IPS DF 6.9 (cell line): ENCODE measurements around the gene PRLR.
"Not testable (repeated sequence)": the region's sequence is repeated elsewhere in the genome, so short reads cannot be mapped to it uniquely, and the experiment has no call there.

ENCODE experiments used
- DNase-seq: peaks from one replicate; pipeline ENCODE4 v3.0.0-alpha.2; 2013; ENCODE audit warnings: low read depth, low spot score
- H3K27ac ChIP-seq: one replicate; pipeline ENCODE4 v1.5.1; 2013; ENCODE audit warnings: low read length, control low read depth
- H3K27me3 ChIP-seq: 2 replicates; pipeline ENCODE4 v1.6.1; 2013; ENCODE audit warnings: mild to moderate bottlenecking, low read length; ENCODE audit not compliant: control insufficient read depth, insufficient read depth
- H3K36me3 ChIP-seq: 2 replicates; pipeline ENCODE4 v1.6.1; 2013; ENCODE audit warnings: low read length; ENCODE audit not compliant: control insufficient read depth, insufficient read depth
- H3K4me1 ChIP-seq: 2 replicates; pipeline ENCODE4 v1.6.1; 2013; ENCODE audit warnings: low read length; ENCODE audit not compliant: control insufficient read depth, insufficient read depth
- H3K4me3 ChIP-seq: 2 replicates; pipeline ENCODE4 v1.5.1; 2013; ENCODE audit warnings: mild to moderate bottlenecking, low read length
- H3K9me3 ChIP-seq: 2 replicates; pipeline ENCODE4 v1.6.1; 2013; ENCODE audit warnings: low read length, inconsistent platforms; ENCODE audit not compliant: control insufficient read depth, insufficient read depth
- WGBS: extraction: QIAGEN DNeasy Blood & Tissue Kit; methylation state at CpG from one replicate; pipeline ENCODE4 v1.1.7; 2013; ENCODE audit warnings: mixed read lengths, missing lambda C conversion rate; ENCODE audit not compliant: insufficient read length, insufficient coverage; 5-methylcytosine and 5-hydroxymethylcytosine counted together

The PRLR gene

GRCh38 chr5:35044649-35045048 is 185.6 kb downstream of the PRLR start:
- WGBS = no CpG with 5 or more reads among the region's 4 CpGs

DNA sequence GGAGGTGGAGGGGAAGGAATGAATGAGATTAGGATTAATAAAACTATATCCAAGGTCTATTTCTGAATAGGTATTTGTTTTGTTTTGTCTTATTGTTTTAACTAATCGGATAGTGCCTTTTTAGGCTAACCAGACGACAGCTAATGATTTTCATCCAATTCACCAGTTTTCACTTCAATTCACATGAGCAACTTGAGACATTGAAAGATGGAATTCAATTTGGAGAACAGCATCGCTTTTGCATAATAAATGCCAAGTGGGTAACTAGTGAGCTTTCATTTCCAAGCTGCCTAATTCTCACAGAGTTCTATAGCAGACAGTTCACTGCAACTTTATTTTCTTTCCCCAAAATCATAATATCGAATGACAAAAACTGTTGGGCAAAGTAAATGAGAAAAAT is 187.5 kb downstream of the PRLR start:
- H3K36me3 ChIP-seq = no peaks in the 10 kb centered on the region
- H3K4me3 ChIP-seq = no peak overlapping the region
- no peaks in the 10 kb centered on the region for H3K9me3 ChIP-seq
- H3K27me3 ChIP-seq = no peaks in the 10 kb centered on the region
- DNase-seq = no peak
- H3K4me1 ChIP-seq = no peaks in the 10 kb centered on the region
- no peak overlapping the region for H3K27ac ChIP-seq
- WGBS = no CpG with 5 or more reads among the region's 4 CpGs

More at GRCh38 chr5:35044649-35045048, 185.6 kb downstream of the PRLR start:
- H3K9me3 ChIP-seq = no peaks in the 10 kb centered on the region
- no peak for DNase-seq
- H3K4me1 ChIP-seq = no peaks in the 10 kb centered on the region
- no peaks in the 10 kb centered on the region for H3K36me3 ChIP-seq
- no peak overlapping the region for H3K4me3 ChIP-seq
- no peak overlapping the region for H3K27ac ChIP-seq
- H3K27me3 ChIP-seq = no peaks in the 10 kb centered on the region

DNA sequence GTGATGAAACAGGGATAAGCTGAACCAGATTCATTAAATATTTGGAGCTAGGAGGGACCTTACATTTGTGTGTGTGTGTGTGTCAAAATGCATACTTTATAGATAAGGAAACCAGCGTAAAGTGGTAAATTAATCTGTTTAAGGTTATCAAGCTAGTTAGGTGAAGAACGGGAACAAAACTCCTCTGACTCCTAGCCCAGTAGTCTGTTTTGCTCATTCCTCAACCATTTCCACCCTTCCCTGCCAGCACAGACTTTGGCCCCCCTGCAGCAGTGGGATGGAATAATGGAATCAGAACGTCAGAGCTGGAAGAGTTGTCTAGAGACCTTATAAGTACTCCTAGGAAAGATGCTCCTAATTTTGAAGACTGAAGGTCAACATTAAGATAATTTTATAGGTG is 189.0 kb downstream of the PRLR start:
- Histone ChIP-seq H3K9me3 (no peaks in the 10 kb centered on the region), H3K4me3 (no peak overlapping the region), H3K27ac (no peak overlapping the region), H3K36me3 (no peaks in the 10 kb centered on the region), H3K4me1 (peaks cover 2% of the 10 kb centered on the region; the same call in 1 of the 2 replicates), H3K27me3 (no peaks in the 10 kb centered on the region)
- WGBS = no CpG with 5 or more reads among the region's 3 CpGs
- no peak for DNase-seq

- no CpG with 5 or more reads among the region's 2 CpGs for WGBS
- H3K27ac ChIP-seq = no peak overlapping the region
- no peaks in the 10 kb centered on the region for H3K36me3 ChIP-seq
- H3K27me3 ChIP-seq = no peaks in the 10 kb centered on the region
- H3K4me1 ChIP-seq = peaks cover 2% of the 10 kb centered on the region; the same call in 1 of the 2 replicates
- DNase-seq = no peak
- no peak overlapping the region for H3K4me3 ChIP-seq
- no peaks in the 10 kb centered on the region for H3K9me3 ChIP-seq
Measured at GRCh38 chr5:35038891-35039290, 191.4 kb downstream of the PRLR start.

DNA sequence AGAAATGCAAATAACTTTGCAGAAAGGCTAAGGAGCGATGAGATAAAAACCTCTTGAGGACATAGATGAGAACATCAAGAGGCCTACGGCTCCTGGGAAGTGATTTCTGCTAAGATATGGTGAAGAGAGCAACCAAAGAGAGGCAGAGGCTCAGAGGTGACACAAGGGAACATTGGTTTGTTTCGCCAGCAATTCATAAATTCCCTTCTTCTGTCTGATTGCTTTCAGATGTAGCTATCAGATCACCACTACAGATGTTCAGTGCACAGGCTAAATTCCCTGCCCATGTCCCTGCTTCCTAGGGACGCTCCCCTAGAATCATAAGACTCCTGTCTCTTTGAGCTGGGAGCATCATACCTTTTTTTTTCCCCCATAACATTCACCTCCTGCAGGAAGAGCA is 193.8 kb downstream of the PRLR start:
- no peak overlapping the region for H3K4me3 ChIP-seq
- WGBS = no CpG with 5 or more reads among the region's 4 CpGs
- no peaks in the 10 kb centered on the region for H3K27me3 ChIP-seq
- H3K27ac ChIP-seq = no peak overlapping the region
- DNase-seq = no peak
- H3K36me3 ChIP-seq = no peaks in the 10 kb centered on the region
- peaks cover 2% of the 10 kb centered on the region; the same call in 1 of the 2 replicates for H3K4me1 ChIP-seq
- no peaks in the 10 kb centered on the region for H3K9me3 ChIP-seq

DNA sequence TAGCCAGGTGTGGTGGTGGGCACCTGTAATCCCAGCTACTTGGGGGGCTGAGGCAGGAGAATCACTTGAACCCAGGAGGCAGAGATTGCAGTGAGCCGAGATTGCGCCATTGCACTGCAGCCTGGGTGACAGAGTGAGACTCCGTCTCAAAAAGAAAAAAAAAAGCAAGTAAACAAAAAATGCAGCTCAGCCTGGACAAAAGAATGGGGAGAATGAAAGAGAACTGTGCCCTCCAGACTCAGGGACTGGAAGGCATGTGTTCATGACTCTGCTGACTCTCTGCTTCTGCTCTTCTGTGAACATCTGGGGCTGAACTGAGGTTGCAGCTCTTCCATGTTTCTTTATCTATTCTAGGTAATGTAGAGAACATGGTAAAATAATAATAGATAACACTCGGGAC is 194.4 kb downstream of the PRLR start:
- H3K27me3 ChIP-seq, H3K9me3 ChIP-seq, H3K36me3 ChIP-seq, H3K4me3 ChIP-seq, H3K4me1 ChIP-seq, H3K27ac ChIP-seq, DNase-seq: not testable (repeated sequence)
- no CpG with 5 or more reads among the region's 4 CpGs for whole genome bisulfite sequencing

- no peaks in the 10 kb centered on the region for H3K27me3 ChIP-seq
- no peaks in the 10 kb centered on the region for H3K36me3 ChIP-seq
- WGBS = no CpG with 5 or more reads among the region's 3 CpGs
- no peaks in the 10 kb centered on the region for H3K9me3 ChIP-seq
- peaks cover 2% of the 10 kb centered on the region; the same call in 1 of the 2 replicates for H3K4me1 ChIP-seq
- no peak overlapping the region for H3K4me3 ChIP-seq
- DNase-seq = no peak
- no peak overlapping the region for H3K27ac ChIP-seq
Measured at GRCh38 chr5:35035271-35035670, 195.0 kb downstream of the PRLR start.

- Histone ChIP-seq H3K27ac (no peak overlapping the region), H3K4me3 (no peak overlapping the region), H3K36me3 (no peaks in the 10 kb centered on the region), H3K9me3 (no peaks in the 10 kb centered on the region), H3K4me1 (peaks cover 2% of the 10 kb centered on the region; the same call in 1 of the 2 replicates), H3K27me3 (no peaks in the 10 kb centered on the region)
- DNase-seq = no peak
- no CpG with 5 or more reads among the region's 6 CpGs for WGBS
Measured at GRCh38 chr5:35032356-35032755, 197.9 kb downstream of the PRLR start.

DNA sequence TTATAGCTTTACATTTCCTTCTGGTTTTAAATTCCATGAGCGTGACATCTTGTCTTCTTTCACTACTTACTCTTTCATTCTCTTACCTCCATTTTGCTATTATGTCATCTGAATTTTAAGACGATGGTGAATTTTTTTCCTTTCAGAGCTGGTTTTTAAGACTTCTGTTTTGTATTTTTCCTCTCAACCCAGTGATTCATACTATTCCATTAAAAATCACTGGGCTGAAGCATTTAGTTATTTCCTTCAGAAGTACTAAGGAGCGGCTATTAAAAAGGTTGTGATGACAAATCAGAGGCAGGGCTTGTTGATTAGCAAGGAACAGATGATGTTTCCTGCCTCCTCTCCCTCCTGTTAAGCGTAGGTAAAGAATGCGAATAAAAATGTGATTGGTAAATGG is 199.0 kb downstream of the PRLR start:
- DNase-seq = no peak
- WGBS = no CpG with 5 or more reads among the region's 5 CpGs
- H3K4me3 ChIP-seq = no peak overlapping the region
- no peaks in the 10 kb centered on the region for H3K27me3 ChIP-seq
- H3K27ac ChIP-seq = no peak overlapping the region
- H3K36me3 ChIP-seq = no peaks in the 10 kb centered on the region
- no peaks in the 10 kb centered on the region for H3K9me3 ChIP-seq
- H3K4me1 ChIP-seq = no peaks in the 10 kb centered on the region

DNA sequence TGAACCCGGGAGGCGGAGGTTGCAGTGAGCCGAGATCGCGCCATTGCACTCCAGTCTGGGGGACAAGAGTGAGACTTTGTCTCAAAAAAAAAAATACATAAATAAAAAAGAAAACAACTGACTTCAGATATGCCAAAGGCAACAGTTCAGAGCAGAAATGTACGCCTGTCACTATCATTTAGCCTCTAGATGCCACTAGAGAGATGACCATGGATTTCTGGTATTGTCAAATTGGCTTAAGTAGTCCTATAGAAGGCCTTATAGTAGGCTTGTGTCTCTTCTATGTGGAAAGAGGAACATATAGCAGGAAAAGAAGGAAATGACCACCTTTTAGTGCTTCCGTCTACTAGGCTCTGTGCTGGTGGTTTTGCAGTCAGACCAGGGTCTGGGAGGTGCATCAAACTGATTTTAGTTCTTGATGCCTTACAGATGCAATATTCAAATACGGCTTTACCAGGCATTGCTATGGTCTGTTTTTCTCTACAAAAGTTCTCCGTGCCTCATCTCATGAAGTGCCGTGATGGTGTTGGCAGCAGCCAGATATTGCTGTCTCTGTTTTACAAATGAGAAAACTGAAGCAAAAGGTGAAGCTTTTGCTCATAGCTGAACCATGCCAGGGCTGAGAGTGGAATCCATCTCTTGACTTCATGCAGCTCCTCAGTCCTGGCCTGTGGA is 199.7 kb downstream of the PRLR start:
- DNase-seq = no peak
- Histone ChIP-seq H3K9me3 (no peaks in the 10 kb centered on the region), H3K4me1 (no peaks in the 10 kb centered on the region), H3K36me3 (no peaks in the 10 kb centered on the region), H3K27me3 (no peaks in the 10 kb centered on the region), H3K4me3 (no peak overlapping the region), H3K27ac (no peak overlapping the region)
- no CpG with 5 or more reads among the region's 10 CpGs for WGBS

- no peak overlapping the region for H3K27ac ChIP-seq
- H3K27me3 ChIP-seq = no peaks in the 10 kb centered on the region
- no peaks in the 10 kb centered on the region for H3K4me1 ChIP-seq
- no CpG with 5 or more reads among the region's 4 CpGs for WGBS
- no peak overlapping the region for H3K4me3 ChIP-seq
- DNase-seq = no peak
- H3K9me3 ChIP-seq = no peaks in the 10 kb centered on the region
- H3K36me3 ChIP-seq = no peaks in the 10 kb centered on the region
Measured at GRCh38 chr5:35029333-35029732, 201.0 kb downstream of the PRLR start.
